WERI-Rb-1 (cell line): ENCODE measurements around the gene KRTAP10-5.
"Not testable (repeated sequence)": the region's sequence is repeated elsewhere in the genome, so short reads cannot be mapped to it uniquely, and the experiment has no call there.

Experiments used
- DNase-seq: peaks from one replicate; pipeline ENCODE4 v3.0.0-alpha.2; 2020
- H3K27ac ChIP-seq: fragments of 250-450 bp; sonication (Bioruptor Pico); 2 replicates; pipeline ENCODE4 v1.5.1; 2020; ENCODE audit warnings: mild to moderate bottlenecking, moderate library complexity
- H3K27me3 ChIP-seq: fragments of 250-450 bp; sonication (Bioruptor Pico); 2 replicates; pipeline ENCODE4 v1.5.1; 2021; ENCODE audit warnings: mild to moderate bottlenecking, low read depth, moderate library complexity; ENCODE audit not compliant: insufficient read depth, severe bottlenecking
- H3K36me3 ChIP-seq: fragments of 250-450 bp; sonication (Bioruptor Pico); 2 replicates; pipeline ENCODE4 v1.5.1; 2020; ENCODE audit warnings: mild to moderate bottlenecking, moderate library complexity
- H3K4me3 ChIP-seq: 2 replicates; pipeline ENCODE4 v1.5.1; 2011; ENCODE audit warnings: low read depth, mild to moderate bottlenecking, control low read depth, low read length
- H3K9me3 ChIP-seq: fragments of 250-450 bp; sonication (Bioruptor Pico); 2 replicates; pipeline ENCODE4 v1.5.1; 2021; ENCODE audit warnings: mild to moderate bottlenecking, moderate library complexity; ENCODE audit not compliant: severe bottlenecking
- CTCF ChIP-seq: IDR thresholded peaks from 2 replicates; pipeline ENCODE4 v1.5.1; 2011; ENCODE audit warnings: low read depth, mild to moderate bottlenecking, control low read depth, inconsistent platforms, low read length

The KRTAP10-5 gene

GRCh38 chr21:44555200-44555875, 25.1 kb downstream of the KRTAP10-5 start:
- no peaks in the 10 kb centered on the region for H3K36me3 ChIP-seq
- no peak for DNase-seq
- peaks cover 13% of the 10 kb centered on the region for H3K9me3 ChIP-seq
- H3K4me3 ChIP-seq = no peak overlapping the region
- TF ChIP-seq CTCF = no peak
- H3K27ac ChIP-seq = no peak overlapping the region
- H3K27me3 ChIP-seq = no peaks in the 10 kb centered on the region

- no peak overlapping the region for H3K27ac ChIP-seq
- H3K36me3 ChIP-seq = no peaks in the 10 kb centered on the region
- no peaks in the 10 kb centered on the region for H3K27me3 ChIP-seq
- TF ChIP-seq CTCF = no peak
- no peak overlapping the region for H3K4me3 ChIP-seq
- peaks cover 15% of the 10 kb centered on the region for H3K9me3 ChIP-seq
- no peak for DNase-seq
Measured at GRCh38 chr21:44552681-44553080, 27.7 kb downstream of the KRTAP10-5 start.

GRCh38 chr21:44552136-44552535, 28.3 kb downstream of the KRTAP10-5 start:
- TF ChIP-seq CTCF = no peak
- Histone ChIP-seq H3K9me3 (peaks cover 20% of the 10 kb centered on the region), H3K4me3 (no peak overlapping the region), H3K27ac (no peak overlapping the region), H3K36me3 (no peaks in the 10 kb centered on the region), H3K27me3 (no peaks in the 10 kb centered on the region)
- no peak for DNase-seq

GRCh38 chr21:44551340-44551961, 29.0 kb downstream of the KRTAP10-5 start, which contains the start of gene KRTAP10-2:
TSS of gene KRTAP10-2 (minus strand) at chr21:44551505. CDS start at chr21:44551458, 47 bp downstream.
- Histone ChIP-seq H3K36me3 (no peaks in the 10 kb centered on the region), H3K27me3 (no peaks in the 10 kb centered on the region), H3K4me3 (no peak within 1 kb of the TSS), H3K27ac (no peak within 1 kb of the TSS), H3K9me3 (peaks cover 26% of the 10 kb centered on the region)
- no peak for TF ChIP-seq CTCF
- no peak for DNase-seq

GRCh38 chr21:44550807-44551206, 29.6 kb downstream of the KRTAP10-5 start:
- Histone ChIP-seq H3K4me3 (no peak overlapping the region), H3K36me3 (no peaks in the 10 kb centered on the region)

GRCh38 chr21:44550285-44550684, 30.1 kb downstream of the KRTAP10-5 start:
- peaks cover 26% of the 10 kb centered on the region for H3K9me3 ChIP-seq
- peak; percentile 8 for DNase-seq
- not testable (repeated sequence) for H3K27me3 ChIP-seq, H3K4me3 ChIP-seq, H3K27ac ChIP-seq, H3K36me3 ChIP-seq

More at GRCh38 chr21:44550807-44551206, 29.6 kb downstream of the KRTAP10-5 start:
- Histone ChIP-seq H3K9me3 (peaks cover 26% of the 10 kb centered on the region), H3K27me3 (no peaks in the 10 kb centered on the region), H3K27ac (no peak overlapping the region)
- DNase-seq = no peak
- TF ChIP-seq CTCF = no peak
